ENCODE results near the gene BTBD16.

Gene BTBD16

DNA sequence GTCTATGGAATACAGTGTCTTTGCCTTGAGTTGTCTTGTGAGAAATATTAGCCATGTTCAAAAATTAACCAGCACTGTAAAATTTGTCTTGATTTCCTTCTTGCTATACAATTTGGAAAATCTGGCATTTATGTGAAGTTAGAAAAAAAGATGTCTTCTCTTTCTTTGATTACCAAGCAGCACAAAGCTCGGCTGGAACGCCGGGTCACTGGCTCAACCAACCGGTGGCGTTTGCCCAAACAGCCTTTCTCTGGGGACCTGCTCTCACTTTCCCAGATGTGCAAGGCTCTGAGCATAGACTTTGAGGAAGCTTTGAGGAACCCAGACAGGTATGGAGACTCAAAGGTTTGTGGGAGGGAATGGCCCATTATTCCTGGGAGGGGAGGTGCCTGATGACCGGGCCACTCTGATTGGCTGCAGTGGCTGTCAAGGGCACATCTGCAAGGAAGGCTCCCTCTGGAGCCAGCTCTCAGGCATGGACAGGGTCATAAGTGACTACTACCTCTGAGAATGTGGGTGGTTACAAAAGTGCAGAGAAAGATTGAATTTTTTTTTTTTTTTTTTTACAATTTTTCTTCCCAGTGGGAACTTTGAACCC, 5.6 kb downstream of the BTBD16 start:
- peak; percentile 69 for DNase-seq

DNA sequence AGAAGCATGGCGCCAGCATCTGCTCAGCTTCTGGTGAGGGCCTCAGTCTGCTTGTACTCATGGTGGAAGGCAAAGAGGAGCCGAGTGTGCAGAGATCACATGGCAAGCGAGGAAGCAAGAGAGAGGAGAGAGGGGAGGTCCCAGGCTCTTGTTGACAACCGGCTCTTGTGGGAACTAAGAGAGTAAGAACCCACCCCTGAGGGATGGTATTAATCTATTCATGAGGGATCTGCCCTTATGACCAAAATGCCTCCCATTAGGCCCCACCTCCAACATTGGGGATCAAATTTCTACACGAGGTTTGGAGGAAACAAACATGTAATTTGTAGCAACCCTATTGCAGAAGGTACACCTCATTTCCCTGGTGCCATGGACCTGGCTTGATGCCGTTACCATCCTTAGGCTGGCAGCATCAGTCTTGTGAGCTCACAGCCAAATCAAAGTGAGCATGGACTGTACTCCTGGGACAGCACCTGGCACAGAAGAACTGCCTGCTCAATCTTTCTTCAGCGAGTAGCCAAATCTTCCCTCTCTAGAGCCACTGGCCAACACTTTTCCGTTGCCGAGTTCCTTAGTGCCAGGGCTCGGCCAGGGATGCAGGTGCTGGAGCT, 6.5 kb downstream of the BTBD16 start:
- no peak for DNase-seq

DNA sequence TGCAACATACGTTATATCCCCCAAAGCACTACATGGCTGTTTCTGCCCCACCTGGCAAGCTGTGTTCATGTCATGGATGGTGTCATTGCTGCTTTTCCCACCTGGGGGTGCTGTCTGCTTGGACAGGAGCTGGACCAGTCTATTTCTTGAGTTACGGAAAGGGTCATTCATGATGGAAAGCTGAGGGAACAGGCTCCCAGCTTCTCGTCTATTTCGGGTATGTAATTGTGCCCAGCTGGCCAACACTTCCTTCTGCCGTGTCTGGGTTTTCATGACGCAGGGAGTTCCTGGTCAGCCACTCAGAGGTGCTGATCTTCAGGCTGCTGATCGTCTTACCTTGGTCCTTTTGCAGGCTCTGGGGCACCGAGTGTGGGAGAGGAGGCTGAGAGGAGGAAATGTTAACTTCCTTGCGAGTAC, 8.6 kb downstream of the BTBD16 start:
- peak; percentile 48 for DNase-seq

DNA sequence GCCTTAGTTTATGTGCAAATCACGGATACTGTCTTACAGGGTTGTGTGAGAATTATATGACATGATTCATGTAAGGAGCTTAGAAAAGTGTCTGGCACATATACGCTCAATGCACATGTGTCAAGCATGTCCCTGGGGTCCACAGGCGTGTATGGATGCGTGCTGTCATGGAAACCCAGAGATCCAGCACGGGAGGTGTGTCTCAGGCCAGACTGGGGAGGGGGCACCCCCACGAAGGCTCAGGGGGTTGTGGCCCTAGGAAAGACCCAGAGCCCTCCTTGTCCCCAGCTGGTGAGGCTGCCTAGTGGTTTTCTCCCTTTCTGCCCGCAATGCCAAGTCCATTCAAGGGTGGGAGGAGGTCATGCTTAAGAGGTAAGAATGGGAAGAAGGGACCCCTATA, 9.1 kb downstream of the BTBD16 start:
- DNase-seq = no peak

DNA sequence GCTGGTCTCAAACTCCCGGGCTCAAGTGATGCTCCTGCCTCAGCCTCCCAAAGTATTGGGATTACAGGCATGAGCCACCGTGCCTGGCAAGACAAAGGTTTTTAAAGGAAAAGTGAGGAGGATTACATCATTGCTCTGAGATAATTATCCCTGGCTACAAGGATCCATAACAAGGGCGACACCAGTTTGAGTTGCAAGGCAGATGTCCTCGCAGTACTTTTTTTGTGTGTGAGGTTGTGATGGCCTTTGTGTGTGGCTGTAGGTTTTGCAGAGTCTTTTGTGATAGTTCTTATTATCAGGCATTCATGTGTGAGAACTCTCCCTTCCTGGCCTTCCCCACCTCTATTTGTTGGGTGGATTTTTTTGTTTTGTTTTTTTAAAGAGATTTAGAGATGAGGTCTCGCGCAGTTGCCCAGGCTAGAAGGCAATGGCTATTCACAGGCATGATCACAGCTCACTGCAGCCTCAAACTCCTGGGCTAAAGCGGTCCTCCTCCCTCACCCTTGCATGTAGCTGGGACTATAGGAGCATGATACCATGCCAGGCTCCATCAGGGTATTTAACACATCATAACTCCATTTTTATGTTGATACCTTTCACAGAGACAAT, 10.0 kb downstream of the BTBD16 start:
- no peak for DNase-seq

DNA sequence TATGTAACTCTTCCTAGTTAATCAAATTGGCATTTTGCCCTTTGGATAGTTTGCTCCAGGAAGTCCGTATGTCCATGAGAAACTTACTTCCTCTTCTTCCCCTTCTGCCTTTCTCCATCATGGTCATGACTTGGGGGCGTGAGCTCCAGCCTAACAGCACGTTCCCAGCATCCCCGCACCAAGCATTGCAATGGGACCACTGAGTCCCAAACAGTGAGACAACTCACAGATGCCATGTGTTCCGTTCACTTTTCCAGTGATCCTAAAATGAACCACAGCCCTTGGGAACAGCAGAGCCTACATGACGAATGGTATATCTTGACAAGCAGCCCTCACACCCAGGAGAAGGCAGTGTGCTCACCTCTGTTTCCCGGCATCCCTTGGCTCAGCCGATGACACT, 10.7 kb downstream of the BTBD16 start:
- no peak for DNase-seq

DNA sequence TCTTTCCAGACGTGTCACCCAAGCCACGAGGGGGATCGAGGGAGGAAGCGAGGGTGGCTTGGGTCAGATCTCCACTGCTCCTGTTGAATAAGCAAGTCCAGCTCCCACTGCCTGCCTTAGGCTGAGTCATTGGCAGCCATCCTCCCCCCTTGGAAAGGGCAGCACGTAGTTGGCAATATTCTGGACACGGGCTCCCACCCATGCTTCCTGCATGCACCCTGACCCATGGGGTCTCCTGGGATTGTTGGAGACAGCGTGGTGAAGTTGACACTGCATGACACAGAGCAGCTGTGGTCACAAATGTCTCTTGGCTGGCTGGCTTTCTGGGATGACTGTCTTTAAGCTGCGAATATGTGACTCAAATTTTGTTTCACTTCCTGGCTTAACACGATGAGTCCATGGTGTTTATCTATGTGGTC, 11.2 kb downstream of the BTBD16 start:
- peak; percentile 37 for DNase-seq

DNA sequence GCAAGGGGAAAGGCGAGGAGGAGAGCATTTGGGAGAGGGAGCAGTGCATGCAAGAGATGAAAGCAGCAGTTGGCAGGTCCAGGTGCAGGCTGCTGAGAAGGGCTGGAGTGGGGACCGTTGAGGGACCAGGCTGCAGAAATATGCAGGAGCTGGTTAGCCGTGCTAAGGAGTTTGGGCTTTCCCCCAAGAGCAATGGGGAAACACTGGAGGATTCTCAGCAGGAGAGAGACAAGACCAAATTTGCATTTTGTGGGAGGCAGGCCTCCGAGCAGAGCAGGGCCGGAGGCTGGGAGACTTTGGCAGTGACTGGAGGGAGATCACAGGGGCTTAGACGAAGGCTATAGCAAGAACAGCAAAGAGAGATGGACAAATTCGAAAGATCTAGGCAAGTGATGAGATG, 11.8 kb downstream of the BTBD16 start:
- no peak for DNase-seq

DNA sequence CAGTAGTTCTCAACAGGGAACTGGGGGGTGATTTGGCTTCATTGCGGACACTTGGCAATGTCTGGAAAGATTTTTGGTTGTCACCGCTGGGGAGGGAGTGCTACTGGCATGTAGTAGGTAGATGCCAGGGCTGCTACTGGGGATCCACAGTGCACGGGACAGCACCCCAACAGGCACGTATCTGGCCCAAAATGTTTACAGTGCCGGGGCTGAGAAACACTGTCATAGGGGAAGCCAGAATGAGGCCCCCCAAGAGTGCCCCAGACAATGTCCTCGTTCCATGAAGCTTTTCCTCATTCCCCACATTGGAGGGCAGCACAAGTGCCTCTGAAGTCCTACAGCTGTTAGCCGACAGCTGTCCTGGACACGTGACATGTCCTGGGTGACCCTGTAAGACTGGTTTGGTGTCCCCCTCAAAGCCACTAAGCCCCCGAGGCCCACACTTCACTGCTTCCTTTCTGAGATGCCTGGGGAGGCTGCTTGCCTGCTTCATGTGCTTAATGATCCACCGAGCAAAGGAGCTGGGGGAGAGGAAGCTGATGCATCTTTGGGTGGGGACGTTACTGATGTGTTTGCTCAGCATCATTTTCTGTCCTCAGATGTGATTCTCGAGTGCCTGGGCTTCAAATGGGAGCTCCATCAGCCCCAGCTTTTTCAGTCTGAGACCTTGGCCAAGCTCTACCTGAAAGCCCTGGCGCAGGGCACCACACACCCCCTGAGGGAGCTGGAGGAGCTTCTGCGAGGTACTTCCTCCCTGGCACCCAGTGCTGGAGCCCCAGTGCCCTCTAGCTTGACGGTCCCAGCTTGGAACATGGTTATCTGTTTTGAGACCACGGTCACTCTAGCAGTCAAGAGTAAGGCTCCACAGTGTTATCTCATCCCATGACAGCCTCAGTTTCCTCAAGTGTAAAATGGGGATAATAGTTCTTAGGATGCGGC, 14.7 kb downstream of the BTBD16 start:
- no peak for DNase-seq

DNA sequence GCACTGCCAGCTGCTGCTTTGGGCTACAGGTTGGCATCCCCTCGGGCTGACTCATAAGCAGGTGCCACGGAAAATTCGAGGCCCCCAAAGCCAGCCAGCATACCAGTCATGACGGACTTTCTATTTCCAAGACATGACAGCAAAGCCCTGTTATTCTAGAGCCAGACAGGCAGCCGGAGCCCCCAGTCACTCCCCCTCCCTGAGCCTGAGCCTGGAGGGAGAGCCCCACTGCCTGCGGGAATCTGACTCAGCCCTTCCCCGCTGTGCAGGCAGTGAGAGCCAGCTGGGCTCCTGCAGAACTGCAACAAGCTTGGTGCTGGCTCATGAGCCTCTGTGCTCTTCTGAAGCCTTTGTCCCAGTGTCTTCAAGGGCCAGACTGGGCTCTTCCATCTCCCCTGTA, 15.8 kb downstream of the BTBD16 start:
- peak; percentile 46 for DNase-seq

DNA sequence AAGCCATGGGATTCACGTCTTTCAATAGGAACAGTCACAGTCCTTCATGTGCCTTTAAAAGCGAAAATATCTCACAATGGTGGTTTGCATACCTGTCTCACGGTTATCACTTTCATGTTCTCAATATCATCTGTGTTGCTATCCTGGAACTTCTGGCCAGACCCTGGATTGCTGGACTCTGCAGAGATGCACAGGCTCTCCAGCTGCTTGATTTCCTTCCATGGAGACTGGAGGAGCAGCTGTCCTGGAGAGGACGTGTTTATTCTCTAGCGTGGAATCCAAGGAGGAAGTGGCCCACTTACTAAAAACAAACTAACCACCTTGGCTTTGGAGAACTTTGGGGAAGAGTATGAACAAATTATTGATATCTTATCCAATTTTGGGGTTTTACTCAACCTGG, 16.5 kb downstream of the BTBD16 start:
- DNase-seq = no peak

DNA sequence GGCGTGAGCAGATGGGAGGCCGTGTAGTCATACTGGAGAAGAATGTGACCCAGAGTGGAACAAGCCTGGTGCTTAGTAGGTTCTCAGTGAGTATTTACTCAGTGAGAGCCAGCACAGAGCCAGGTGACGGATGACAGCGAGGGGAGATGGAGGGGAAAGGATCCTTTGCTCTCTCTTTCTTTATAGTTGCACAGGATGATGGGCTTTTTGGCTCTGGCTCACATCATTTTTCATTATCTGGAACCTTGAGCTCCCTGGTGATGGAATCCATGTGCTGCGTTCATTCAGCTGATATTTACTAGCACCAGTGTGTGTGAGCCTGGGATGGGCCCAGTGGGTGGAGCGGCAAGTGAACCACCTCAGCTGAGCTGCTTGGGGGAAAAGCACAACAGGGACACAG, 17.2 kb downstream of the BTBD16 start:
- no peak for DNase-seq

DNA sequence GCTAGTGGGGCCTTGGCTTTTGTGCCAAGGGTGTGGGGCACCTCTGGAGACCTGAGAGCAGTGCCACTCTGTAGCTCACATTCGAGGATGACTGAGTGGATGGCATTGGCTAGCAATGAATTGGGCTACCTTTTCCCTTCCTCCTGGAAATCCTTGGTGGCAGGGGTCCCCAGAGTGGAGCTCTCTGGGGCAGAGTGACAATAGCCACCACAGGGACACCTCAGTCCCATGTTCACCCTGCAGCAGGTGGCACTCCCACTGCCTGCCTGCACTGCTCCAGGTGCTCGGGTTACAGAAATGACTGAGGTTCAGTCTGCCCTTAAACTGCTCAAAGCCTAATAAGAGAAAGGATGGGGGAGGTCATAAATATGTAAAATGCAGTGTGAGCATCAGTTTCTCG, 17.8 kb downstream of the BTBD16 start:
- no peak for DNase-seq

DNA sequence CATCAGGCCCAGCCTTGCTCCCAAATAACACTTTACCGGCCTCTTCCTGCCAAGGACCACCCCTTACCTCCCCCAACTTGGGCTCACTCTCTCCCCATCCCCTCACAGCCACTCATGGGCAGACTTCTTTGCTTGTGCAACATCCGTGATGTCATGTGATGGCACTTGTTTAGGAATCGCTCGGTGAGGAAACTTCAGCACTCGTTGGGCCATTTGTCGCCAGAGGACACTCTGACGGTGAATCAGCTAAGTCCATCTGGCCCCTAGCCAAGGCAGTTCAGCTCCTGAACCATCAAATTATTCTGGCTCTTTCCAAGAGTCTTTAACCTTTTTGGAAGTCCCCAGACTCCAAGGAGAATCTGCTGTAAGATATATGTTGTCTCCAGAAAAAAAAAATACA, 19.2 kb downstream of the BTBD16 start:
- no peak for DNase-seq

DNA sequence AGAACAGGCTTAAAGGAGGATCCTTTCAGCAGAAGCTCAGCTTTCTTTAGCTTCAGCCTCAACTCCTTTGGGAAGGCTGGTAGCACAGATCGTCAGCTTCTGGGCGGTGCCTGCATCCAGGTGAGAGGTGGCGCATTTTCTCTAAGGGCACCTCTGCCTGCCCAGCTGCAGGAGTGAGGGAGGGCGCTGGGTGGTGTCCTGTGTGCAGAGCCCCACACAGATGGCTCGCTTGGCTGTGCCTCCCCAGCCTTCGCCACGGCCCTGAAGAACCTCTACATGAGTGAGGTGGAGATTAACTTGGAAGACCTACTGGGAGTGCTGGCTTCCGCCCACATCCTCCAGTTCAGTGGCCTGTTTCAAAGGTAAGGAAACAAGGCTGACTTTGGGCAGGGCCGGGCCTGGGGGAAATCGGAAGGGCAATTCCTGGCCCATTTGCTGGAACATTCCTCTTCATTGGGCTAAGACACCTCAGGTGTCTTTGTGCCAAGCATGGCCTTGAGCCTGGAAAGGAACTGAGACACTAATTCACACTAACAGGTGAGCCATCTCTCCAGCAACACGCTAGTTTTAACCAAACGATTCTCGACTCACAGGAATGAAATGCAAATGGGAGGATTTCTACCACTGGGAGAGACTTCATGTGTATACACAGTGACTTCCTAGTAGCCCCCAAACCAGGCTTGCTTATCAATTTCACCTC, 19.9 kb downstream of the BTBD16 start:
- DNase-seq = no peak

DNA sequence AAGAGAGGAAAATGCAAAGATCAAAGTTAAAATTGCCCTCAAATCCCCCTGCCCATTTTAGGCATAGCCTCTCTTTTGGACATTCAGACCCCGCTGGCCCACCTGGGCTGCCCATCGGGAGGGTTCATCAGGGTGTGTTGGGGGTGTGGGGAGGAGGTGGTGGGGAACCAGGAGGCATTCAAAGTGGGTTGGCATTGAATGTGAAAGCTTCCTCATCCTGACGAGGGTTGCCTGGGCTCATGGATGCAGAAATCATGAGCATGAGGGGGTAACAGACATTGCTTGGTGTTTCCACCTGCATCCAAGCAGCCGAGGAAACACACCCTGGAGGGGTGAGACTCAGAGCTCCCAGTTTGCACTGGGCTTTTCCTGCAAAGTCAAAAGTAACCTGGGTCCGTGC, 20.6 kb downstream of the BTBD16 start:
- DNase-seq = no peak

DNA sequence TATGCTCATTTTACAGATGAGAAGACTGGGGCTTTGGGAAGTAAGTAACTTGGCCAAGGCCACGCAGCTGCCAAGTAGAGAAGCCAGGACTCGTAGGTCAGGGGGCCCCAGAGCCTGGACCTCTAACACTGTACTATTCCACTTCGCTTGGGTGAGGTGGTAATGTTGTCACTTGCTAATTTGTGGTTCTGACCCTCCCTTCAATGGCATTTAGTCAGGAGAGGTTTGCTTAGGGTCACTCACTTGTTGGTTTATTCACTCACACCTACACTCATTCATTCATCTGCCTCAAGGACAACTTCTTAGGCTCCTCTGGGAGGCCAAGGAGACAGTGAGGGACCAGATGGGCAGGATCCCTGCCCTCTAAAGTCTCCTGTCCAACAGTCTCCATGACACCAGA, 21.3 kb downstream of the BTBD16 start:
- DNase-seq = no peak

DNA sequence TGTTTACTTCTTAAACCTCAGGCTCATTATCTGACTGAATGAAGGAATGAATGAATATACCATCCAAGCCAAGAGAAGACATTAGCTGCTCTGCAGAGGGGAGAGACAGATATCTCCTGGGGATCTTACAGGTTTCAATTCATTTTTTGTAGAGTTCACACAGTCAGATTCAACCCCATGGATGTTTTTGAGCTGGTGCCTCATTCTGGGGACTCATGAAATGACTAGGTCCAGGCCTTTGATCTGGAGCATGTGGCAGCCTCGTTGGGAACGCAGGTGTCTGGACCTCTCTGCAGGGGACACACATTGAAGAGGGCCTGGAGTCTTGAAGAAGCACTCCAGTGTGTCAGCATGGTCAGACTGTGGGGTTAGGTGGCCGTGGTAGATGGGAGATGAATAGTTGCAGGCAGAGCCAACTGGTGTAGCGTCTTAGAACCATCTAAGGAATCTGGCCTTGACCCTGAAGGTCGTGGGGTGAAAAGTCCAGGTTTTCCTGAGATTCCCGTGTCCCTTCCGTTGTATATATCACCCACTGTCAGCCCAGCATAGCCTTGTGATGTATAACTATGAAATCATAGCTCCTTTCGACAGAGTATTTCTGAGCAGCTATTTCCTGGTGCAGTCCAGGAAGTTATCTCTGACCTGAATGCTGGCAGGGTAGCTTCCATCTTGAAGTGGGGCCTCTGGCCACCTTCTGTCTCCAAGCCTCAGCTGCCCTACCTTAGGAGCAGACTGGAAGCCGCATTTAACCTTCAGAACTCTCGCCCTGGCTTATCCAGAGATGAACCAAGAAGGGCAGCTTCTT, 22.3 kb downstream of the BTBD16 start:
- DNase-seq = no peak

DNA sequence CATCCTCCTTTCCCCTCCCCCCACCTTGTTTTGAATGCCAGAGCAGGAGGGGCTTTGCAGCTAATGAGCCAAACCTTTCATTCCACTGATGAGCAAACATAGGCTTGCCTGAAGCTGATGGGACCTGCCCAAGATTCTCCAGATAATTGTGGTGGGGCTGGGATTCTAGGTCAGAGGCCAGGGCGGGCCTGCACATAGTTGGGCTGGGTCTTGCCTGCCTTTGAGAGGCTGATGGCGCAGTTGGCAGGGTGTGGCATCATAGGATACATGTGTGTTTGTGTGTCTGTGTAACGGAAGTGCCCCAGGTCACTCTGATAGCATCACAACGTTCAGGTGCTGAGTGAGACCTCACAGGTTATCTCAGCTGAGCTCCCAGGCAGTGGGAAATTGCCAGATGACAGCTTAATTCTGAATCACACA, 22.9 kb downstream of the BTBD16 start:
- DNase-seq = no peak

DNA sequence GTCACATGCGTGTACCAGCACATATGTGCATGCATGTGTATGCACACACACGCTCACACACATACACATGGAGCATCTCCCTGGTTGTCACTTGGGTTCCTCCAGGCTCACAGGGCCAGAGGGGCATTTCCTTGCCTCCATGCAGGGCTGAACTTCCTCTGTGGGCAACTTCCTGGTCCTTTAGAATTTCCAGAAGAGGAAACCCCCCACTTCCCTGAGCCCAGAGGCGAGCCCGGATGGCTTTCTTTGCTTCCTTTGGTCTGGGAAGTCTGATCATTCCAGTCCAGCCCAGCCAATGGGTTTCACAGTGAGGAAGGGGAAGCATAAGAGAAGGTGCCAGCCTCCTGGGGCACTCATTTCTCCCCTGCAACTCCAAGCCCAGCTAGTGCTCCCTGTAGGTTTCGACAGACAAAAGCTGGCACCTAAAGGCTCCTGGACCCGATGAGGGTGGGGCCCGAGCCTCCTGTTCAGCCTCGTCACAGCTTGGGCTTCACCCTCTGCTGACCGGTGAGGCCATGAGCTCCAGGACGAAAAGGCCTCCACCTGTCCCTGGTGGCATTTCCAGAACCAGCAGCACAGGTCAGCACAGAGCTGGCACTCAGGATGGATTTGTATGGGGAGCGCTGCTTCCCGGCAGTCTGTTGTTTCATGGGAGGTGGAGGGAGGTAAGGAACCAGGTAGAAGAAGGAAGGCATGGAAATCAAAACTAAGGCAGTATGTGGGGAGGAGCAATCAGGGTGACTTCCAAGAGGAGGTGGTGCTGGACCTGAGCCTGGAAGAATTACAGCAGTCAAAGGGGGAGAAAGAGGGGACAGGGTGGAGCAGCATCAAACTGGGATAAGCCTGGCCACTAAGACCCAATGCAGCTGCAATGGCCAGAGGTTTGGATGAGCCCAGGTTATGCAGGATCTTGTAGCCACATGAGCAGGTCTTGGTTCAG, 23.7 kb downstream of the BTBD16 start:
- no peak for DNase-seq

DNA sequence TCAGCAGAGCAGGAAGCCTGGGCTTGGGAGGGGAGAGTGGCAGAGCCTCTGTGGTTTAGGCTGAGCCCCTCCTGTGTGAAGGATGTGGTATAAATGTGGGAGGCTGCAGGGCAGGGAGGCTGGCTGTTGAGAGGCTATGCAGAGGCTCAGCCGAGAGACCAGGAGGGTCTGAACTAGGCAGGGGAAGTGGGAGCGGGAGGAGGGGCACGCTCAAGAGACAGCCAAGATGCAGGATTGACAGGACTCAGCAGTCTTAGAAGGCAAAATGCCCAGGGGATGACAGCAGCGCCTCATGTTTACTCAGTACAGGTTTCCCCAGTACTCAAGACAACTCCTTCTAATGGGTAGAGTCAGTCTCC, 24.3 kb downstream of the BTBD16 start:
- DNase-seq = no peak

Measured in HCEC 1CT (cell line).